Testis (tissue), 2 donors: ENCODE results near the gene STAT6.

Experiments
- POLR2A ChIP-seq: fragments of 450-650 bp; IDR thresholded peaks from one replicate; pipeline ENCODE4 v1.6.1; 2017; ENCODE audit warnings: antibody characterized with exemption, mild to moderate bottlenecking, moderate library complexity
- TF ChIP-seq, protein P1 (sequence below), 3 experiments: fragments of 450-650 bp in 2 of 3; fragments of 200-600 bp in 1 of 3; sonication (generic) in 1 of 3; IDR thresholded peaks; one replicate each; pipeline ENCODE4 v1.5.1; 2016 to 2019; ENCODE audit warnings: antibody characterized with exemption in 3 of 3, mild to moderate bottlenecking in 2 of 3, moderate library complexity in 1 of 3

DNA sequence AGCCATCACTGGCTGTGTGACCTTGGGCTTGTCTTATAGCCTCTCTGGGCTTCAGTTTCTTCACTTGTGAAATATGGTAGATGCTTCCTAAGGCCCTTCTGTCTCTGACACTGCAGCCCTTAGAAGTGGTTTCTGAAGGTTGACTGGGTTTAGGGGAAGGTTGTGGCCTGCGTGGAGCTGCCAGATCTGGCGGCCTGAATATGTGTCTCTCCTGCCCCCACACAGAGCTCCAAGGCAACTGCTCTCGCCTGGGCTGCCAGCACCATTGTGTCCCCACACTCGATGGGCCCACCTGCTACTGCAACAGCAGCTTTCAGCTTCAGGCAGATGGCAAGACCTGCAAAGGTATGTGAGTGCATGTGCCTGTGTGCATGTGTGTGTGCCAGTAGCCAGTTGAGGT, 32.3 kb upstream of the STAT6 start:
- TF ChIP-seq, protein P1, sequence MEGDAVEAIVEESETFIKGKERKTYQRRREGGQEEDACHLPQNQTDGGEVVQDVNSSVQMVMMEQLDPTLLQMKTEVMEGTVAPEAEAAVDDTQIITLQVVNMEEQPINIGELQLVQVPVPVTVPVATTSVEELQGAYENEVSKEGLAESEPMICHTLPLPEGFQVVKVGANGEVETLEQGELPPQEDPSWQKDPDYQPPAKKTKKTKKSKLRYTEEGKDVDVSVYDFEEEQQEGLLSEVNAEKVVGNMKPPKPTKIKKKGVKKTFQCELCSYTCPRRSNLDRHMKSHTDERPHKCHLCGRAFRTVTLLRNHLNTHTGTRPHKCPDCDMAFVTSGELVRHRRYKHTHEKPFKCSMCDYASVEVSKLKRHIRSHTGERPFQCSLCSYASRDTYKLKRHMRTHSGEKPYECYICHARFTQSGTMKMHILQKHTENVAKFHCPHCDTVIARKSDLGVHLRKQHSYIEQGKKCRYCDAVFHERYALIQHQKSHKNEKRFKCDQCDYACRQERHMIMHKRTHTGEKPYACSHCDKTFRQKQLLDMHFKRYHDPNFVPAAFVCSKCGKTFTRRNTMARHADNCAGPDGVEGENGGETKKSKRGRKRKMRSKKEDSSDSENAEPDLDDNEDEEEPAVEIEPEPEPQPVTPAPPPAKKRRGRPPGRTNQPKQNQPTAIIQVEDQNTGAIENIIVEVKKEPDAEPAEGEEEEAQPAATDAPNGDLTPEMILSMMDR (IDR thresholded peaks at IDR 0.05), result no peak
- TF ChIP-seq POLR2A, result no peak
